K562 (cell line): ENCODE measurements around the gene STX1B. TPM values are rescaled to one million over a fixed set of nuclear protein-coding genes. Genes with fewer than 3 reads are reported as not detected.

ENCODE experiments used
- ATAC-seq: fragments of 200-7000 bp; cut with Tn5 transposase; 3 replicates; pipeline ENCODE4 v1.9.1; 2020; ENCODE audit warnings: moderate library complexity
- BruUV-seq: library from RNA; stranded (reverse); fragments of 400-500 nt; replicated peaks from 2 replicates; lab custom pipeline; 2021; lab: Mats Ljungman, UMichigan
- CTCF ChIA-PET: fragments of 300-600 bp; formaldehyde crosslinking; extraction: SDS; loops from one replicate; lab custom pipeline; 2021; ENCODE audit warnings: low intra/inter-chr PET ratio; lab: Yijun Ruan, JAX
- POLR2A ChIA-PET: fragments of 300-600, 350-650 bp; sonication (Branson Sonifier 250); formaldehyde crosslinking; extraction: SDS; loops from one replicate; lab custom pipeline; 2021; ENCODE audit warnings: antibody characterized with exemption, inconsistent platforms; lab: Yijun Ruan, JAX
- DNase-seq, 4 experiments: peaks; one replicate each; pipeline versions ENCODE4 v3.0.0 to v3.0.0-alpha.2; 2011 to 2018; ENCODE audit warnings: low spot score in 3 of 4, mixed read lengths in 3 of 4; ENCODE audit errors: extremely low read depth in 1 of 4
- FAIRE-seq: peaks from 2 replicates; lab custom pipeline; 2011; peaks lifted over from hg19 to GRCh38; lab: Jason Lieb, UNC
- H2AFZ ChIP-seq: 2 replicates; pipeline ENCODE4 v1.6.0; 2011; ENCODE audit warnings: low read depth, low read length, control low read depth, inconsistent platforms
- H3K27ac ChIP-seq: fragments of 200-600 bp; 3 replicates; pipeline ENCODE4 v1.8.0; 2011; ENCODE audit warnings: low read depth, mild to moderate bottlenecking, control low read depth, inconsistent platforms, low read length, moderate library complexity, mixed read lengths; ENCODE audit errors: extremely low read depth
- H3K27me3 ChIP-seq, 2 experiments: fragments of 300-600 bp in 1 of 2; 2 replicates in 1 of 2; 3 replicates in 1 of 2; pipeline versions ENCODE4 v1.6.0 to v1.8.0; 2011; ENCODE audit warnings: inconsistent platforms in 2 of 2, low read length in 2 of 2, mild to moderate bottlenecking in 1 of 2, mixed read lengths in 1 of 2, moderate library complexity in 1 of 2; ENCODE audit not compliant: control insufficient read depth in 2 of 2, insufficient read depth in 2 of 2
- H3K36me3 ChIP-seq: fragments of 300-600 bp; 3 replicates; pipeline ENCODE4 v1.8.0; 2011; ENCODE audit warnings: mild to moderate bottlenecking, low read length, inconsistent platforms; ENCODE audit not compliant: control insufficient read depth, insufficient read depth
- H3K4me1 ChIP-seq, 2 experiments: fragments of 200-600 bp in 1 of 2; replicated peaks in 1 of 2; 2 replicates in 1 of 2; 3 replicates in 1 of 2; pipeline versions ENCODE4 v1.5.1 to v1.8.0; 2011; ENCODE audit warnings: inconsistent platforms in 2 of 2, low read length in 2 of 2, mild to moderate bottlenecking in 1 of 2, mixed read lengths in 1 of 2, moderate library complexity in 1 of 2; ENCODE audit not compliant: control insufficient read depth in 2 of 2, insufficient read depth in 2 of 2
- H3K4me2 ChIP-seq: 2 replicates; pipeline ENCODE4 v1.6.1; 2011; ENCODE audit warnings: low read length, control low read depth, inconsistent platforms, mixed read lengths; ENCODE audit not compliant: insufficient read depth
- H3K4me3 ChIP-seq: fragments of 200-600 bp; sonication (generic), shearing (Covaris generic); 2 replicates; pipeline ENCODE4 v1.5.1; 2016; ENCODE audit warnings: control low read depth, inconsistent platforms
- H3K79me2 ChIP-seq: fragments of 200-600 bp; 3 replicates; pipeline ENCODE4 v1.8.0; 2011; ENCODE audit warnings: low read length, inconsistent platforms; ENCODE audit not compliant: control insufficient read depth, insufficient read depth
- H3K9ac ChIP-seq, 2 experiments: 2 replicates each; pipeline versions ENCODE4 v1.6.0 to v1.6.1; 2011; ENCODE audit warnings: low read depth in 2 of 2, low read length in 2 of 2, control low read depth in 1 of 2, inconsistent platforms in 1 of 2, mild to moderate bottlenecking in 1 of 2, mixed read lengths in 1 of 2; ENCODE audit not compliant: insufficient read depth in 1 of 2
- H3K9me1 ChIP-seq: one replicate; pipeline ENCODE4 v1.6.0; 2011; ENCODE audit warnings: inconsistent platforms, mild to moderate bottlenecking, low read length, moderate library complexity; ENCODE audit not compliant: control insufficient read depth, insufficient read depth
- H3K9me3 ChIP-seq: replicated peaks from 2 replicates; pipeline ENCODE4 v1.5.1; 2011; ENCODE audit warnings: low read depth, low read length, inconsistent platforms; ENCODE audit not compliant: control insufficient read depth, insufficient read depth
- H4K20me1 ChIP-seq: replicated peaks from 2 replicates; pipeline ENCODE4 v1.6.1; 2011; ENCODE audit warnings: low read length, inconsistent platforms, mixed read lengths; ENCODE audit not compliant: control insufficient read depth, insufficient read depth
- ARNT ChIP-seq, 2 experiments: fragments of 450-650 bp; IDR thresholded peaks; 2 replicates each; pipeline ENCODE4 v1.6.1; 2016; ENCODE audit warnings: mild to moderate bottlenecking in 1 of 2
- ASH1L ChIP-seq: fragments of 450-650 bp; IDR thresholded peaks from 2 replicates; pipeline ENCODE4 v1.6.1; 2018; ENCODE audit warnings: borderline replicate concordance, mild to moderate bottlenecking, low read depth; ENCODE audit not compliant: partially characterized antibody
- CHD4 ChIP-seq: fragments of 200-600 bp; sonication (generic); IDR thresholded peaks from 3 replicates; pipeline ENCODE4 v1.6.1; 2012; ENCODE audit warnings: low read depth, mild to moderate bottlenecking, mixed read lengths, low read length, inconsistent platforms; ENCODE audit not compliant: insufficient read depth, insufficient replicate concordance, poor library complexity, severe bottlenecking
- CREB1 ChIP-seq, 2 experiments: sonication (generic) in 1 of 2; formaldehyde crosslinking in 1 of 2; IDR thresholded peaks; 2 replicates each; pipeline versions ENCODE4 v1.6.1 to v1.8.0; 2012 to 2022; ENCODE audit warnings: inconsistent platforms in 1 of 2, mild to moderate bottlenecking in 1 of 2, missing genetic modification reagents in 1 of 2, moderate library complexity in 1 of 2
- CREB3 ChIP-seq: fragments of 450-650 bp; conservative IDR thresholded peaks from 2 replicates; pipeline ENCODE4 v1.6.1; 2016; ENCODE audit warnings: missing genetic modification characterization, low read depth, mild to moderate bottlenecking, missing compliant biosample characterization, moderate library complexity
- E2F1 ChIP-seq: sonication (generic); formaldehyde crosslinking; IDR thresholded peaks from 2 replicates; pipeline ENCODE4 v1.8.1; 2023; ENCODE audit warnings: mild to moderate bottlenecking, missing genetic modification reagents, moderate library complexity
- ELF2 ChIP-seq: fragments of 250-450 bp; sonication (Bioruptor Pico); IDR thresholded peaks from 2 replicates; pipeline ENCODE4 v1.5.0; 2021; ENCODE audit warnings: mild to moderate bottlenecking
- ELK3 ChIP-seq: fragments of 450-650 bp; formaldehyde crosslinking; IDR thresholded peaks from 2 replicates; pipeline ENCODE4 v1.4.0; 2020; ENCODE audit warnings: mild to moderate bottlenecking
- IRF9 ChIP-seq: fragments of 450-650 bp; IDR thresholded peaks from 2 replicates; pipeline ENCODE4 v1.6.1; 2016; ENCODE audit warnings: missing biosample characterization, missing genetic modification characterization
- MAFG ChIP-seq: fragments of 450-650 bp; conservative IDR thresholded peaks from 2 replicates; pipeline ENCODE4 v1.6.1; 2016; ENCODE audit warnings: missing genetic modification characterization, missing compliant biosample characterization
- NCOR1 ChIP-seq: fragments of 450-650 bp; IDR thresholded peaks from 2 replicates; pipeline ENCODE4 v1.6.1; 2016; ENCODE audit warnings: mild to moderate bottlenecking, moderate library complexity
- NR4A1 ChIP-seq, 2 experiments: fragments of 250-450 bp in 1 of 2; fragments of 450-650 bp in 1 of 2; sonication (Bioruptor Pico) in 1 of 2; IDR thresholded peaks; 2 replicates each; pipeline versions ENCODE4 v1.4.0 to v1.6.1; 2016 to 2020; ENCODE audit warnings: mild to moderate bottlenecking in 2 of 2, missing compliant biosample characterization in 1 of 2, missing genetic modification characterization in 1 of 2, moderate library complexity in 1 of 2
- NRF1 ChIP-seq, 2 experiments: fragments of 450-650 bp; IDR thresholded peaks in 1 of 2; conservative IDR thresholded peaks in 1 of 2; 2 replicates each; pipeline ENCODE4 v1.6.1; 2014; ENCODE audit warnings: mild to moderate bottlenecking in 2 of 2
- POLR2H ChIP-seq: IDR thresholded peaks from 2 replicates; pipeline ENCODE4 v1.6.1; 2016; ENCODE audit warnings: missing genetic modification characterization, low read depth, mild to moderate bottlenecking, control low read depth, missing compliant biosample characterization, moderate library complexity
- PURB ChIP-seq: sonication (generic); formaldehyde crosslinking; IDR thresholded peaks from 2 replicates; pipeline ENCODE4 v1.9.0; 2021; ENCODE audit warnings: low read depth, mild to moderate bottlenecking, missing genetic modification reagents
- ZC3H11A ChIP-seq: IDR thresholded peaks from 2 replicates; pipeline ENCODE4 v1.6.1; 2012; ENCODE audit warnings: low read depth, low read length, improper control_type of control experiment
- ZNF384 ChIP-seq: IDR thresholded peaks from 2 replicates; pipeline ENCODE4 v1.6.1; 2012; ENCODE audit warnings: low read depth, low read length, improper control_type of control experiment
- WGBS: fragments of 100-300 bp; shearing (Covaris generic); methylation state at CpG from one replicate; pipeline ENCODE4 v1.1.6; 2016; ENCODE audit warnings: low coverage, mixed read lengths; ENCODE audit not compliant: insufficient coverage; ENCODE audit errors: missing lambda C conversion rate; 5-methylcytosine and 5-hydroxymethylcytosine counted together
- in situ Hi-C: fragments of 300-500 bp; cut with MboI; formaldehyde crosslinking; loops from 4 replicates; pipeline ENCODE4 v1.15.0; 2018; ENCODE audit warnings: inconsistent platforms, mixed read lengths
- intact Hi-C: fragments of 100-400 bp; cut with micrococcal nuclease; formaldehyde crosslinking; loops from 2 replicates; pipeline ENCODE4 v1.14.2; 2022
- polyA plus RNA-seq, 8 experiments: library from polyadenylated mRNA; depleted of rRNA in 4 of 8; stranded (reverse) in 5 of 8; unstranded in 3 of 8; fragments of >200 nt; fragmentation: Nextera tagmentation in 2 of 8; fragmentation: Illumina TruSeq in 1 of 8; extraction: Ambion mirVana in 2 of 8; extraction: Trizol in 1 of 8; gene quantifications; 2 replicates each; pipeline versions ENCODE4 v1.2.1 to v1.2.3, GENCODE V29; 2011 to 2014; ENCODE audit warnings: inconsistent platforms in 1 of 8, missing spikeins in 1 of 8
- total RNA-seq, 7 experiments: library from RNA; depleted of rRNA in 6 of 7; stranded (reverse); fragments of >200 nt in 6 of 7; fragmentation: Illumina TruSeq in 2 of 7; extraction: Trizol in 2 of 7; gene quantifications; 2 replicates each; pipeline versions ENCODE4 v1.2.1 to v1.2.3, GENCODE V29; 2011 to 2021; ENCODE audit warnings: low replicate concordance in 1 of 7

STX1B gene
- total and polyA plus RNA-seq, 9 of the 15 experiments (the other 6 are each of a cell fraction or from before 2014, with no cell fraction given), result 0.07 to 2.5 (median 0.86) TPM

- H3K27me3 ChIP-seq, result no peaks in the 10 kb centered on the region
- H2AFZ ChIP-seq, result no peak overlapping the region
- ChIA-PET POLR2A (interaction anchor here (1.1 kb wide), 1 partner anchor 16 kb away, joined by 4 read pairs; no protein-coding TSS in a partner anchor), CTCF (no interaction called here)
- TF ChIP-seq MAFG (tag) (no peak), ELF2 (no peak), NCOR1 (no peak), IRF9 (tag) (no peak), NR4A1 (CRISPR knock-in tag; IDR thresholded peaks at IDR 0.05) (no peak), NR4A1 (tag; IDR thresholded peaks at IDR 0.05) (no peak), ASH1L (no peak), POLR2H (tag) (no peak), NRF1 (conservative IDR thresholded peaks at IDR 0.05 in 1 of 2, IDR thresholded peaks at IDR 0.05 in 1 of 2) (no peak), PURB (CRISPR knock-in tag) (no peak), ARNT (IDR thresholded peaks at IDR 0.05) (no peak), ELK3 (CRISPR knock-in tag) (no peak), CREB1 (IDR thresholded peaks at IDR 0.05) (no peak), CREB1 (CRISPR knock-in tag; IDR thresholded peaks at IDR 0.05) (no peak), CHD4 (no peak), CREB3 (no peak), ZNF384 (no peak), ZC3H11A (no peak), E2F1 (no peak)
- H3K27ac ChIP-seq, result no peak overlapping the region
- WGBS, result 19% methylated on average over 3 of the region's 3 CpGs
- no peak overlapping the region for H3K9ac ChIP-seq
- H3K4me3 ChIP-seq, result no peak overlapping the region
- no TSS peak for BruUV-seq
- H3K36me3 ChIP-seq, result no peaks in the 10 kb centered on the region
- in situ Hi-C loops (no loop called here), intact Hi-C loops (no loop called here)
- H3K4me2 ChIP-seq, result no peak overlapping the region
- DNase-seq, result no peak
- peaks cover 6 to 14% of the 10 kb centered on the region in 2 experiments; a peak in 3 of 5 replicates for H3K4me1 ChIP-seq
- no peaks in the 10 kb centered on the region for H3K9me1 ChIP-seq
- no peaks in the 10 kb centered on the region for H3K9me3 ChIP-seq
- H3K79me2 ChIP-seq, result no peaks in the 10 kb centered on the region
- no peak for FAIRE-seq
- ATAC-seq, result no peak
- no peaks in the 10 kb centered on the region for H4K20me1 ChIP-seq
Measured at GRCh38 chr16:31020536-31020935, 10.1 kb upstream of the STX1B start.
